Measurements from ENCODE around the gene FMN1.
A peak's percentile ranks its signal among the peaks of the same experiment; 100 is the strongest.

The FMN1 gene

DNA sequence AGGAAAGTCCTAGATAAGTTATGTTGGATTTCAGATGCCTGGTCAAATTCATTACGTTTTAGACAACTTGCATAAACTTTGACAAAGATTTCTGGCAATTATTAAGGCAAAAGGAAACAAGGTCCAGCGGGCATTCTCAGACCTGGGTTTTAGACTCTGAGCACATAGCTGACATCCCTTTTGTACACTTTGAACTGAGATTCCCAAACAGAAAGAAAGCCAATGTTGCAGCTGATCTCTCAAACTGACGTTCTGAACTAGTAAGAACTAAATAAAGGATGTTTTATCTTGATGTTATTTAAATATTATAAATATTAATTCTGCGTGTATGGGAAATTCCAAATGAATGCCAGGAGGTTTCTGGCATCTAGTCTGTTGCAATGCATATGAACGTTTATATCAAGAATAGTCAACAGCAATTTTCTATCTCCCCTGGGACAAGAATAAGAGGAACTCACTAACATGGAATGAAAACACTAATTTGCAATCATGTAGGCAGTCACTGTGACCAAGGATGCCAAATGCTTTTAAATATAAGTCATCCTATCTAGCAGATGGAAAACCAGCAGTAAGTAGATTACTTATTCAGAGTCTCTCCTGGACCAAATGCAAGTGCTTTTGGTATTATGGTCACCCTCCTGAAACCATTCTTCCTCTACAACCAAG is 274.6 kb downstream of the FMN1 start:
- DNase-seq = peak; percentile 100

DNA sequence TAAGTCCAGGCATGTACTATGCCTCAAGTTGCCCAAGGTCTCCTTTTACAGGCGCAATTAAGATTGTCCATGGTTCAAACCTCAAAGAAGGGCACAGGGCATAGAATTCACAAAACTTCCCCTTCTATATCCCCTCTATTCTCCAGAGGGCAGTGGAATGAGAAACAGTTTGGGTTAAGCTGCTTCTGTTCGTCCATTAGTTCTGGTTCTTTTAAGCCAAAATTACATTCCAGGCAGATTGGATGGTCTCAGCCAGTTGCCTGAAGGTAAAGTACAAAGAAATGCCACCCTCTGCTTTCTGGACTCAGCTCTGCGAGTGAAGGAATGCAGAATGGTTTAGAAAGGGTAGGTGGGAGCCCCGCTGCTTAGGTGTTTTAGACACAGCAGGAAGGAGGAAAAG is 276.0 kb downstream of the FMN1 start:
- DNase-seq = no peak

DNA sequence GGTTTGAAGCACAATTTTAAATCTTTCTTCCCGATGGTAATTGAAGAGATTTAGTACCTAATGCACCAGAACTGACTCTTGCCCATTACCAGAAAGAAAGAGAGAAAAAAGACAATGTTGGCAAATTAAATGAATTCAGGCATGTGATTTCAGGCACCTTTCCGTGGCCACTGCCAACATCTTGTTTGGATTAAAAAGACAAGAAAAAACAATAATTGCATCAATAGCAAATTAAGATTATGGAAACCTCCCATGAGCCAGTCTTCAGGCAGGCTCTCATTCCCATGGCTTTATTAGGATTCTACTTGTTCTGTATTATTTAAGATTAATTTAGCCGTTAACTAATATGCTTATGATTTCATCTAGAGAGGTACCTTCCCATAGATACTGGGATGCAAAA is 283.7 kb downstream of the FMN1 start:
- DNase-seq = no peak

DNA sequence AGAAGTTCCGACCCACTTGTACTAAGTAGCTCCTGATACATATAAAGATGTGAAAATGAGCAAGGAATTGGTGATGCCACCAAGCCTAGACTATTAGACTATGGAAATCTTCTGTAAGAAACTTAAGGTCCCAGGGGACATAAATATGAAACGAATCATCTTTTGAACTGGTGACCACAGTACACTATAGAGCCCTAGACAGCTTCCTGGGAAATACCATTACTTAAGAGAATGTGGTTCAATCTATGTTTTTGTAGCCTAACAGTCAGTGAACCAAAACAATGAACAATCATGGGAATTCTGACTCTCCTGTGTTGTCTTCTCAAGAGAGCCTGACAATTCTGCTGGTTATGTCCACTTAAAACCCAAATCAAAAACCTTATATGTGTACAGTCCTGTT is 285.1 kb downstream of the FMN1 start:
- peak; percentile 97 for DNase-seq

DNA sequence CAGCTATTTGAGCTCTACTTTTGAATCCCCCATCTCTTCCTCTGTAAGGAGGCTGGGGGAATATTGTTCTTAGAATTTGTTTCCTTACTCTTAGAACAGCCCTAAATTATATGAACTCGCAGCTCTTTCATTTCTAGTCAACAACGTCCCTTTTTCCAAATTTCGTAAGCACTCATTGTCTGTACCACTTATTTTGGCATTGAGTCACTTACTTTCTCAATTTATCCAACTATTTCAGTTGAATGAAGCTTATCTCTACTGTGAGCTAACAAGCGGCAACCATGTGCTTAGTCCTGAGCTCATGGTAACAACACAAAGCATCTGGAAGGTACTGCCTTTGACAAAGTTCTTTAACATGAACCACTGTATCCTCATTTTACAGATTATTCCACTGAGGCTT is 285.6 kb downstream of the FMN1 start:
- DNase-seq = no peak

DNA sequence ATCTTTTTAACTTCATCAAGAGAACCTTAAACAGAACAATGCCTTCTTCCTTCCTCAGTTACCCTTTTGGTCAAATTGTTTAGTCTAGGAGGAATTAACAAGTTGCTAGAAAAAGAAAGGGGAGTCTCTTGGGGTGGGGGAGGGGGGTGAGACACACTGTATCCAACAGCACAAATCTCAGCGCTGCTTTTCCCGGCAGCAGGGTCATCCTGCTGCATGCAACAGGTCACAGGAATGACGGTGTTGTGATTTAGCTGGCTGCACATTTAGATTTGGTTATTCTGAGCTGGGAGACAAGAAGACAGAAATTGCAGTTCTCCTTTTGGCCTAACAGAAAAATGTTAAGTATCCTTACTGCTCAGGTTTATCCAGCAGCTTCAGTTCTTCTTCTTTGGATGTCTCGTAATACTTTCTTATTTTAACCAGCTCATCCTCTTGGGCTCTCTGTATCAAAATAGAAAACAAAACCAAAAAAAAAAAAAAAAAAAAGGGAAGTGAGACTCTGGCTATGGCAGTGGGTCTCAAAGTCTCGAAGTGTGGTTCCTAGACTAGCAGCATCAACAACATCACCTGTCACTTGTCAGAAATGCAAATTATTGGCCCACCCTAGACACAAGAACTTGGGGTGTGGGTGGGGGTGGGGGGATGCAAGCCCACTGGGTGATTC is 286.2 kb downstream of the FMN1 start:
- peak; percentile 44 for DNase-seq

DNA sequence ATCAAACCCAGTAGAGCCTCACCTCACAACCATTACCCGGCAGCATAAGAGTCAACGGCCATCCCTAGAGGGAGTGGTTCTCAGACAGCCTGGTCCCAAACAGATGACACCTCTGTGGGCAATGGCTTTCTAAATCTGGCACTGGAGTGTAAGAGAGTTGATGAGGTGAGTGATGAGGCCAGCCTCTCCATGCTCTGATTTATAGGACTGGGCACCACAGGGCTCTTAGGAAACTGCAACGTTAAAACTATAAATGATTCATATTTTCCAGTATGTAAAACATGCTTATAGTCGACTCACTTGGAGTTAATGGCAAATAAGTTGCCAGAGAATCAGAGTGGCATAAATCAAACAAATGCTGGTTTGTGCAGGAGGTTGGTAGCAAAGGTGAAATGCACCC is 289.0 kb downstream of the FMN1 start:
- peak; percentile 66 for DNase-seq

DNA sequence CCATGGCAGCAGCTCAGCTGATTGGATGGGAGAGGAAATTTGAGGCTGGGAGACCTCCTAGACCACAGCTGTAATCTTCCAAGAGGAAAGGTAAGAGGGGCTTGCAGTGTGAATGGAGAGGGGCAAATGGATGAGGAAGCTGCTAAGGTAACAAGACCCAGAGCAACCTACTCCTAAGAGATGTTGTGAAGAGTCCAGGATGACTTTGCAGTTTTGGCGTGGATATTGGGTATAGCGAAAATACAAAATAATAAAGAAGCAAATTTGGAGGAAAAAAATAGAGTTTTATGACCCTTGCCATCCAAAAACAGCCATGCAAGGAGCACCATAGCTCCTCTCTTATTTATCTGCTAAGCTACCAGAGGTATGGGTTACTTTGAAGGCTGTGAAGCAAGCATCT is 290.1 kb downstream of the FMN1 start:
- no peak for DNase-seq

DNA sequence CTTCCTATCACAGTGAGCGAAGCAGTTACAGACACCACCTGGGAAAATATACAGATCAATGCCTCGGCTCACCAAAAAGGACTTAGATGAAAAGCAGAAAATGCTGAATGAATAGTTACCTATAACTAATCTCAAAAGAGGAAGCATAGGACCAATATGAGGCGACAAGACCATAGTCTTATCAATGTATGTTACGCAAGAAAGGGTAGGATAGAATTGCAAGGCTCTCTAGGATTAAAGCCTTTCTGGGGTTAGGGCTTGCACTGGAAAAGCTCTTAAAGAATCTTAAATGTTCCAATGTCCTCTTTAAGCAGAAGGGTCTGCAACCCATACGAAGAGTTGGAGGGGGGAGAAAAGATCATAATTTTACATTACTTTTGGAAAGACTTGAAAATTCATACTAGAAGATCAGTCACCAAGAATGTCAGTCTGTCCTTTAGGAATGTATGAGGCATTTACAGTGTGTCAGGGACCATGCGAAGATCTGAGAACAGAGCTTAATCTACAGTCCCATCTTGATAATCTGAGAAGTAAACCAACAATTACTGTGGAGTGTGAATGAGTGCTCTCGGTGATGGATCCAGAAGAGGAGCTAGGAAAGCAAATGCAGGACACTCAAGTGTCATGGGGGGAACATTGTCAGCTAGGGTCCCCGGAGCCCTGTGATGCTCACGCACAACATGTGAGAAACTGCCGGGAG is 290.8 kb downstream of the FMN1 start:
- DNase-seq = no peak

DNA sequence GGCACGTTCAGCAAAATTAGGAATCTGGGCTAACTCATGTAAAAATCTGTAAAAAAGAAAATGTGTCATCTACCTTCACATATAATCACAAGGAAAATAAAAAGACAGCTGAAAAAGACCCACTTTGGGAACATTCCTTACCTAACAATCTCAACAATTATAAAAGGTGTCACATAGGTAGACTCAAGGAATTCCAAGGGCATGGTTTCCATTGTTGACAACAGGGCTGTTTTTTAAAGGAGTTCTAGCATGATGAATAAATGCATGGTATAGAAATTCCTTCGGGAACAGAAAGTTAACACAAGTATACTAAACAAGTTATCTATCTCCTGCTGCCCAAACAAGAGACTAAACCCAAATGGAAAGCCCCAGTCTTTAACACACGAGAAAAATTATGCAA is 292.5 kb downstream of the FMN1 start:
- DNase-seq = no peak

DNA sequence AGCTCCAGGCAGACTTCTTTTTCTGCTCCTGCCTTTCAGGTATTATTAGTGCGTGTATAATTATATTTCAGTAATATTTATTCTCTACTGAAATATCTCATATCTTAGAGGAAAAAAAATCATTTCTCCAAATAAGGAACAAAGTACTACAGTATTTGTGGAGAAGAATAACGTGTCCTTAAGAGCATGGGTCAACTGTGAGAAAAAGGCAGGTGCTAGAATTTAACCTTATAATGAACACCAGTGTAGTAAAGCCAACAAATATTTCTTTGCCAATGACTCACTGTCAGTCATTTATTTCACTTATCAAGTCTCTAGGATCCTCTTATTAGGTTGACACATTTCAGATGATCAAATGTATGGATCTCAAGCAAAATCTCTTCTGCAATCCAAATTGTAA is 293.3 kb downstream of the FMN1 start:
- no peak for DNase-seq

DNA sequence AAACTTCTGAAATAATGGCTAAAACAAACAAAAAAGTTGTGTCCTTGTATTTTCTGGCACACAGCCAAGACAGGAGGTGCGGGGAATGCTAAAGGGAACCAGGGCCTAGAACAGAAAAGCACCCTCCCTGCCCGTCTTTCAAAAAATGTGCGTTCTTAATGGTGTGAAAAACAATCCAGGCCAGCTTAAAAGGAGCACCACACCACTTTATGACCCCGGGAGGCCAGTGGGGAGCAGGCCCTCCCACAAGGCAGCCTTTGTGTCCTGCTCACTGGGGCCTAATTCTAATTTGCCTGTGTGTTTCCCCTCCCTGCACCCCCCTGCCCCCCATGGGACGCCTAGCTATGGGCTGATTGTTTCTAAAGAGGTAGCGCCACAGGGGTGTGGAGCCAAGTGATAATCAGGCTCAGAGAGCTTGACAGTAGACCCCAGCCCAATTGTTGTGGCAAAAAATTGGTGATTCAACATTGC is 295.4 kb downstream of the FMN1 start:
- no peak for DNase-seq

DNA sequence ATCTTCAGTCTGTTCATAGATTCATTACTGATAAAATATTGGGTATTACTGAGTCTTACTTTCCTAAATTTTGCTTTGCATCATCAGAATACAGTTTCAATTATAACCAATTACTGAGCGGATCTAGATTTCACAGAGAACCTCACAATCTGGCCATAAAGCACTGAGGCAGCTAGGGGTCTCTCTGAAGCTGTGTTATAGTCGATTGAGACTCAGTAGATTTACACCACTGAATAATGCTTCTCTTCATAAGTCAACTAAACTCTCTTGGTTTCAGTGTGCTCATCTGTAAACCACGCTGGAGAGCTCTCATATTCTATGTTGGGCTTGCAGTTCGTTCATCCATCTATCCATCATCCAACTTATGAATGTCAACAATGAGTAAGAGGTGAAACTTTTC is 296.1 kb downstream of the FMN1 start:
- no peak for DNase-seq

DNA sequence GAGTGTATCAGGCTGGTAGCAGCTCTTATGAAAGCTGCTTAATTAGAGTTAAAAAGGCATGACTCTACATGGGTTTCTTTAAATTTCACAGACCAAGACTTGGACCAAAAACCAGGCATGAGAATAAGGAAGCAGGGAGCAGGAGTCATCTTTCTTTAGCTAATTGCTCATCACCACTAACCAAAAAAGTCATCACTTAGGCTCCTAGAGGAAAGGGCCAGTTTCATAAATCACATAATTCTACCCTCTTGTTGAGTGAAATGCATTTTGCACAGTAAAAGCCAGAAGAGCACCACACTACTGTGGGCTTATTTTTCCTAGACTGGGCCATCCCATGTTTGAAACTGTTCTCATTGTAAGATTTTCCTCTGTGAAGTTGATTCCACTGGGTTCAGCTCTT is 301.1 kb downstream of the FMN1 start:
- no peak for DNase-seq

DNA sequence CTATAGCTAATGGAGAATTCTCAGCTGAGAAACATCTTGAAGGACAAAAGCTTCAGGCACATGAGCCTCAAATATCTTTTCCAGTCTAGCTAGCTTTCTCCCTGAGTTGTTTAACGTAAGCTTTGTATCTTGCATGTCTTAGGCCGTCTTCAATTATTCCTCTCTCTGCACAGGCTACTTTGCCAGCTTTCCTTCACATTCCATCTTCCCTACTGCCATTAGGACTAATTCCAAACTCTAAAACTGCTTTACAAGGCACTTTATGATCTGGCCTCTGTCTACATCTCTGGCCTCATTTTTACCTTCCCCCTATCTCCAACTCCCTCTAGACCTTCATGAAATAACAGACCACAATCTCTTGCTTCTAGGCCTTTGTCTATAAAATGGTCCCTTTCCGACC is 305.3 kb downstream of the FMN1 start:
- no peak for DNase-seq

DNA sequence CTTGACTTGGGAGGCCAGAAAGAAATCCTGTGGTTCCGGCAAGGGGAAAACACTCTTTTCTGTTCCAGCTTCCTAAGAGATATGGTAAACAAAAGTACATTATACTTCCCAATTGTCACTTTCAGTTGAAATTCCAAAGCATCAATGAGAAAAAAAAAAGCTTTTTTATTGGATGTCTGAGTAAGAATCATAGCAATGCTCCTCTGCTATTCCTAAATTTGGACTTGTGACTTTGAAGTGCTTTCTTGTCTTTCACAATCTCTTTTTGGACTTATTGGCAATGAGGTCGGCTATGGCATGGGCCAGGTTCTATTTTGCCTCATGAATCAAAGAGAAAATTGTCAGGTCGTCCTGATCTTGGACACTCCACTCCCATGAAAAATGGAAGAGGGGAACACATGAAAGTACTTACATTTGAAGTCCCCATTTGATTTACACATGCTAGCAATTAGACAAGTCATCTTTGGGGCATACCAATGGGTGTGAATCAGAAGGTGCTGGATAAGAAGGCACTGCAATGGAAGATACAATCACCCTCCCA is 306.2 kb downstream of the FMN1 start:
- DNase-seq = peak; percentile 63

DNA sequence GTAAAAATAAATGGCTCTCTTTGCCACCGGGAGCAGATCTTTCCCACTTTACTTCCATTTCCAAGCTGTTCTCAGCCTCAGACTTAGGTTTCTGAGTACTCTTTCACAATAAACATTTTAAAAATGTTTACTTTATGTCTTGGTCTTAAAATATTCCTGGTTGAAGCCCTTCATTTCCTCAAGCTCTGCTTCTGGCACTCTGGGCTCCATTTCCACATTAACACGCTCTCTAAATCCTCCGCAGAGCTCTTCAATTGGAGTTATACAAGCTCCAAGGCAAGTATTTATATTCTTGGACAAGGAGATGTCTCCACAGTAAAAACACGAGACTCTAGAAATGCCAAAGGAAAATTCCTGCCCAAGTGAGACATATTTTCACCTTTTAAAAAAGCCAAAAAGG is 307.4 kb downstream of the FMN1 start:
- no peak for DNase-seq

DNA sequence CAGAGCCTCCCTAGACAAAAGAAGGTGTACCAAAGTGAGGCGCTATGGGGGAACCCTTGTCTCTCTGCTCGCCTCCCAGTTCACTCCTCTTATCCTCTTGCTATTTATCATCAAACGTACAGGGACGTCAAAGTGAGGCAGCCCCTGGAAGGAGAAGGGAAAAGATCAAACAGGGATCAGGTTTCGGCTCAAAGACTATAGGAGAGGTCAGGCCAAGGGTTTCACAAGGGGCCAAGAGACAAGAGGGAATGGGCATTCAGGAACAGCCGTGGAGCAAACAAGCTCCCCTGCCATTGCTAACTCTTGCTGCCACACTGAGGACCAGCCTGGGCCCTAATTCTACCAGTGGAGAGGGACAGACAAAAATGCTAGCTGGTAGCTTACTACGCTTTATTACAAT is 308.1 kb downstream of the FMN1 start:
- no peak for DNase-seq

DNA sequence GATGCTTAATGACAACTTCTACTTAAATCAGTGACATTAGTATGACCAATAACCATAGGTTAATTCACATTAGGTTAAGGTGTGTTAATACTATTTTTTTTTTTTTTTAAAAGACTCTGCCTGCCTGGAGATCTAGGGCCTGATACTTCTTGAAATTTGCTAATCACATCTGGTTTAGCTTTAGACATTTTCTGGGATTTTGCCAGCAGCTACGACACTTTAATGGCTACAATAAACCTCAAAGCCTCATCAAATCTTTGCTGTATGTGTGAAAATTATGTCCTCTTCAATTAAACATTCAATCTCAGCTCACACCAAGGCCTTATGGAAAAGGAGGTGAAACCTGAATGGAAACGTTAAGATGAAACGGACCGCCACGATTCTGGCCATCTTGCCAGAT is 308.8 kb downstream of the FMN1 start:
- no peak for DNase-seq

DNA sequence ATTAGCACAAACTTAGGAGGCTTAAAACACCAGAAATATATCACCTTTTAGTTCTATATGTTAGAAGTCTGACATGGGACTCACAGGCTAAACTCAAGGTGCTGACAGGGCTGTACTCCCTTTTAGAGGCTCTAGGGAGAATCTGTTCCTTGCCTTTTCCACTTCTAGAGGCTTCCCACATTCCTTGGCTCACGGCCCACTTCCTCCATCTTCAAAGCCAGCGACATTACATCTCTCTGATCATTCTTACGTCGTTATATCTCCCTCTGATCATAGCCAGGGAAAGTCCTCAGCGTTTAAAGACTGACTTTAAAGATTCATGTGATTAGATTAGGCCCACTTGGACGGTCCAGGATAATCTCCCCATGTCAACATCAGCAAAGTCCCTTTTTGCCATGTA is 310.4 kb downstream of the FMN1 start:
- DNase-seq = peak; percentile 71

DNA sequence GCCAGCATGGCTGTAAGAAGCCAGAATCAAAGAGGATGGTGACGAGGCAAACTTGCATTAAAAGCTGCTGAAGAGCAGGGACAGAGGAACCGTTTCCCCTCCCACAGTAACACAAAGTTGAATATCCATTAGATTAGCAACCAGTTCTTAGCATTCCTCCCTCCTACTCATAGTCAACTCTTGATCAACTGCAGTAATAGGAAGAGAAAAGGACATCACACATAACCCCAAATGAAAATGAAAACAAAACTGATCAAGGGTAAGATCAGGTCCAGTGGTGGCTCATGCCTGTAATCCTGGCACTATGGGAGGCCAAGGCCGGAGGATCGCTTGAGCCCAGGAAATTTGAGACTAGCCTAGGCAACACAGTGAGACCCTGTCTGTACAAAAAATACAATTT is 311.6 kb downstream of the FMN1 start:
- DNase-seq = no peak

DNA sequence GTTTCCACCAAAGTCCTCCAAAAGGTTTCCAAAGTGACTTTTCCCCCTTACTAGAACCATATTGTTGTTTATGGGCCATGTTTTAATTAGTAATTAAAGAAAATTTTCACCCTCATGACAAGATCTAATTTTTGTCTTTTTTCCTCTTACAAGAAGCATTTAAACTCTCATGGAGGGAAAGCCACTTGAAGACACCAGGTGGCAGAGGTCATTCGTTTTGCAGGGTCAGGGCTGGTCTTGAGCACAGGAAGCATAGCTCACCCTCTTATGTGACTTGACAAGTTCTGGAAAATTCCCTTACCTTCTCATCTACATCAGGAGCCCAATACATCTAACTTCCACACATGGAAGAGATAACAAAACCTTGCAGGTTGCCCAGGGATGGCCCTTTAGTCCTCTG is 313.0 kb downstream of the FMN1 start:
- no peak for DNase-seq

DNA sequence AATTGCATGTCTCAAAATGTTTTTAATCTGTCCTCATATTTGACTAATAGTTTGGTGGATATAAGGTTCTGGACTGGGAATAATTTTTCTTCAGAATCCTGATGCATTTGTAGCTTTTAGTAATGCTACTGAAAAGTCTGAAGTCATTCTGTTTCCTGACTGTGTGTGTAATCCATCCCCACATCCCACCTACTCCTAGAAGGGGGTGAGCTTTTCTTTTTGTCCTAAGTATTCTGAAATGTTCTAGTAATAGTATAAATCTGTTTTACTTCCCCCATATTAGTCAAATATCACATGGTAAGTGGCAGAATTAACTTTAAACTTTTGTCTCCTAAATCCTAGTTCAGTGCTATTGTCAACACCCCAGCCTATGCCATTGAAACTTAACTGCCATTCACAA is 313.9 kb downstream of the FMN1 start:
- DNase-seq = no peak

DNA sequence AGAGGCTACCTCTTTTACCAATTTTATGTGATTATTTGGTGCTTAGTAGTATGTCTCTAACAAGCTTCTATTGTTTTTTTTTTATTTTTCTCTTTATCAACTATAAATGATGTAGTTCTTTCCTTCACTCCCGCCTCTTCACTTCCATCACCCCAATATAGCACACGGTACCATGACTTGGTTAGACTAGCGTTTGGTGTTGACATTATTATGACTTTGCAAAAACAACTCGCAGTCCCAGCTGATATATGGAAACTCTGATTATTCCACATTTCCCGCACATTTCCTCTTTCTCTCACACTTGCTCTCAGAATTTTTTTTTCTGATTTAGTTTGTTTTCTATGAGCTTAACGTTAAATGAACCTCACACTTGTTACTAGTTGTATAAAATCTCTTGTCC is 314.5 kb downstream of the FMN1 start:
- no peak for DNase-seq

All from fibroblast of skin of scalp (primary cell).